HCT116 (cell line): Measurements from ENCODE around the gene RASSF5. TPM values are rescaled to one million over a fixed set of nuclear protein-coding genes. Genes with fewer than 3 reads are reported as not detected.

Experiments used
- ATAC-seq: fragments of 200-7000 bp; cut with Tn5 transposase; 2 replicates; pipeline ENCODE4 v1.9.1; 2020; ENCODE audit warnings: mild to moderate bottlenecking, moderate library complexity
- BruUV-seq: library from RNA; stranded (reverse); fragments of 400-500 nt; replicated peaks from 2 replicates; lab custom pipeline; 2021; lab: Mats Ljungman, UMichigan
- CTCF ChIA-PET: fragments of 300-600 bp; sonication (Branson Sonifier 250); formaldehyde crosslinking; loops from one replicate; lab custom pipeline; 2021; ENCODE audit warnings: antibody characterized with exemption; lab: Charles Lee
- POLR2A ChIA-PET: fragments of 300-600, 350-600 bp; sonication (Branson Sonifier 250); formaldehyde crosslinking; loops from one replicate; lab custom pipeline; 2021; ENCODE audit warnings: antibody characterized with exemption; lab: Charles Lee
- RAD21 ChIA-PET, 2 experiments: fragments of 300-600 bp; sonication (Branson Sonifier 250); formaldehyde crosslinking; loops; one replicate each; lab custom pipeline; 2023; ENCODE audit warnings: low total read pairs in 2 of 2; ENCODE audit not compliant: uncharacterized antibody in 2 of 2, unreplicated experiment in 2 of 2, low non-redundant PET in 1 of 2; lab: Charles Lee
- DNase-seq: peaks from one replicate; pipeline ENCODE4 v3.0.0-alpha.2; 2010; ENCODE audit warnings: low read depth, low spot score
- H2AFZ ChIP-seq: fragments of 200-600 bp; shearing (Covaris generic), sonication (generic); 2 replicates; pipeline ENCODE4 v1.6.1; 2017; ENCODE audit warnings: low read depth, mixed run types, mixed read lengths, antibody characterized with exemption, low read length; ENCODE audit not compliant: poor library complexity, severe bottlenecking
- H3K27ac ChIP-seq: 2 replicates; pipeline ENCODE4 v1.5.1; 2012; ENCODE audit warnings: low read depth, low read length
- H3K27me3 ChIP-seq: fragments of 200-600 bp; sonication (generic); 2 replicates; pipeline ENCODE4 v1.6.1; 2016; ENCODE audit warnings: mixed run types, low read length, mixed read lengths; ENCODE audit not compliant: insufficient read depth
- H3K36me3 ChIP-seq, 2 experiments: fragments of 200-500 bp in 1 of 2; fragments of 200-600 bp in 1 of 2; sonication (Bioruptor generic) in 1 of 2; sonication (generic) in 1 of 2; 2 replicates each; pipeline versions ENCODE4 v1.5.1 to v1.6.1; 2014 to 2016; ENCODE audit warnings: low read length in 2 of 2, inconsistent platforms in 1 of 2, mixed read lengths in 1 of 2, mixed run types in 1 of 2; ENCODE audit not compliant: insufficient read depth in 2 of 2, control insufficient read depth in 1 of 2
- H3K4me1 ChIP-seq, 2 experiments: fragments of 200-600 bp in 1 of 2; sonication (generic) in 1 of 2; 2 replicates each; pipeline versions ENCODE4 v1.5.1 to v1.6.1; 2012 to 2017; ENCODE audit warnings: low read length in 2 of 2, inconsistent platforms in 1 of 2, mild to moderate bottlenecking in 1 of 2, mixed read lengths in 1 of 2, mixed run types in 1 of 2, moderate library complexity in 1 of 2; ENCODE audit not compliant: insufficient read depth in 2 of 2, control insufficient read depth in 1 of 2
- H3K4me2 ChIP-seq: fragments of 200-600 bp; sonication (generic); 2 replicates; pipeline ENCODE4 v1.6.1; 2017; ENCODE audit warnings: mixed run types, low read length, mixed read lengths
- H3K4me3 ChIP-seq, 2 experiments: fragments of 200-600 bp in 1 of 2; sonication (generic) in 1 of 2; replicated peaks in 1 of 2; 2 replicates each; pipeline ENCODE4 v1.5.1; 2011 to 2016; ENCODE audit warnings: low read length in 2 of 2, control low read depth in 1 of 2, low read depth in 1 of 2, mild to moderate bottlenecking in 1 of 2, mixed read lengths in 1 of 2, mixed run types in 1 of 2
- H3K79me2 ChIP-seq: fragments of 200-600 bp; sonication (generic); 2 replicates; pipeline ENCODE4 v1.6.1; 2017; ENCODE audit warnings: mild to moderate bottlenecking, mixed run types, low read length, moderate library complexity, mixed read lengths; ENCODE audit not compliant: insufficient read depth
- H3K9ac ChIP-seq: fragments of 200-600 bp; sonication (generic); 2 replicates; pipeline ENCODE4 v1.6.1; 2016; ENCODE audit warnings: low read length, mixed read lengths
- H3K9me2 ChIP-seq: fragments of 200-600 bp; sonication (generic), shearing (Covaris generic); 2 replicates; pipeline ENCODE4 v1.6.1; 2017; ENCODE audit warnings: mixed run types, mild to moderate bottlenecking, moderate library complexity; ENCODE audit not compliant: insufficient read depth
- H3K9me3 ChIP-seq, 2 experiments: fragments of 200-500 bp in 1 of 2; fragments of 200-600 bp in 1 of 2; sonication (Bioruptor generic) in 1 of 2; sonication (generic) in 1 of 2; 2 replicates each; pipeline ENCODE4 v1.6.1; 2014 to 2017; ENCODE audit warnings: low read length in 2 of 2, mixed read lengths in 2 of 2, inconsistent platforms in 1 of 2, low read depth in 1 of 2, mild to moderate bottlenecking in 1 of 2, mixed run types in 1 of 2, moderate library complexity in 1 of 2; ENCODE audit not compliant: control insufficient read depth in 1 of 2, insufficient read depth in 1 of 2
- H4K20me1 ChIP-seq: fragments of 200-600 bp; sonication (generic), shearing (Covaris generic); 2 replicates; pipeline ENCODE4 v1.6.1; 2017; ENCODE audit warnings: mixed run types, mild to moderate bottlenecking, moderate library complexity; ENCODE audit not compliant: insufficient read depth
- intact Hi-C: fragments of 100-400 bp; cut with micrococcal nuclease; formaldehyde crosslinking; loops from 2 replicates; pipeline ENCODE4 v1.10.0; 2022
- total RNA-seq: library from RNA; stranded (reverse); gene quantifications from one replicate; pipeline ENCODE4 v1.2.1, GENCODE V29; 2021; ENCODE audit not compliant: unreplicated experiment
- TF ChIP-seq, protein P1 (sequence below): IDR thresholded peaks from 2 replicates; pipeline ENCODE4 v1.6.1; 2012; ENCODE audit warnings: low read depth

The RASSF5 gene
- total RNA-seq, 1 experiment from 2014 or later, result 5.4 TPM

DNA sequence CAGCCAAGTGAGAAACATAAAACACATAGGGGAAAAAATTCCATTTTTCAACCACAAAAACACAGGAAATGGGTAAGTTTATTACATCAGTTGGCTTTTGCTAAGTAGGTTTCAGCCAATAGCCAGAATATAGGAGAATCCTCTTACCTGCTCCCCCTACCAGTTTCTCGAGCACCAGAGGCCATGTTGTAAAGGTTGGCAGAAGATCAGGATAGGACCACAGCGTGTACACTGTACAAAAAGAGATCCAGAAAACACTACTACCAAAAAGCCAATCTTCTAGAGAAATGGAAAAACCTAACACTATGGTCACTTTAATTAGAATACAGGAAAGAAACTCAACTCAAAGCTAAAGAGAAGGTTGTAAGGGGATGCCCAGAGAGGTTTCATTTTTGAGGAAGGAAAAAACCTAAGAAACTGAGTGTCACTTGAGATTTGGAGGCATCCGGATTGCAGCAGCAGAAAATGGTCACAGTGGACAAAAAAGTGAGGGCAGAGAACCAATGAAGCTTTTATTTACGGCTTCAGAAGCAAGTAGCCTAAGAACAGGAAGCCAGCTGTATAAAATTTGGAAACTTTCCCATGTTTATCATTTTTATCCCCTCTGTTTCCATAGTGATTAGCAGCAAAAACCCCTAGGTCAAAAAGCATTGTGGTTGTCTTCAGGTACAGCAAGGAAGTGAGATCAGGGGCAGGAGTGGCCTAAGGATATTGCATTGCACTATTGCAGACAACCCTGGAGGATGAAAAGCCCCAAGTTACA is 102.1 kb downstream of the RASSF5 start:
- ATAC-seq (no peak), DNase-seq (no peak)
- H3K27me3 ChIP-seq, result no peaks in the 10 kb centered on the region
- TF ChIP-seq, protein P1, sequence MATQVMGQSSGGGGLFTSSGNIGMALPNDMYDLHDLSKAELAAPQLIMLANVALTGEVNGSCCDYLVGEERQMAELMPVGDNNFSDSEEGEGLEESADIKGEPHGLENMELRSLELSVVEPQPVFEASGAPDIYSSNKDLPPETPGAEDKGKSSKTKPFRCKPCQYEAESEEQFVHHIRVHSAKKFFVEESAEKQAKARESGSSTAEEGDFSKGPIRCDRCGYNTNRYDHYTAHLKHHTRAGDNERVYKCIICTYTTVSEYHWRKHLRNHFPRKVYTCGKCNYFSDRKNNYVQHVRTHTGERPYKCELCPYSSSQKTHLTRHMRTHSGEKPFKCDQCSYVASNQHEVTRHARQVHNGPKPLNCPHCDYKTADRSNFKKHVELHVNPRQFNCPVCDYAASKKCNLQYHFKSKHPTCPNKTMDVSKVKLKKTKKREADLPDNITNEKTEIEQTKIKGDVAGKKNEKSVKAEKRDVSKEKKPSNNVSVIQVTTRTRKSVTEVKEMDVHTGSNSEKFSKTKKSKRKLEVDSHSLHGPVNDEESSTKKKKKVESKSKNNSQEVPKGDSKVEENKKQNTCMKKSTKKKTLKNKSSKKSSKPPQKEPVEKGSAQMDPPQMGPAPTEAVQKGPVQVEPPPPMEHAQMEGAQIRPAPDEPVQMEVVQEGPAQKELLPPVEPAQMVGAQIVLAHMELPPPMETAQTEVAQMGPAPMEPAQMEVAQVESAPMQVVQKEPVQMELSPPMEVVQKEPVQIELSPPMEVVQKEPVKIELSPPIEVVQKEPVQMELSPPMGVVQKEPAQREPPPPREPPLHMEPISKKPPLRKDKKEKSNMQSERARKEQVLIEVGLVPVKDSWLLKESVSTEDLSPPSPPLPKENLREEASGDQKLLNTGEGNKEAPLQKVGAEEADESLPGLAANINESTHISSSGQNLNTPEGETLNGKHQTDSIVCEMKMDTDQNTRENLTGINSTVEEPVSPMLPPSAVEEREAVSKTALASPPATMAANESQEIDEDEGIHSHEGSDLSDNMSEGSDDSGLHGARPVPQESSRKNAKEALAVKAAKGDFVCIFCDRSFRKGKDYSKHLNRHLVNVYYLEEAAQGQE, result no peak
- TF ChIP-seq, all 23 proteins: peak for 0
- Histone ChIP-seq H4K20me1 (no peaks in the 10 kb centered on the region), H2AFZ (no peak overlapping the region), H3K9me2 (no peaks in the 10 kb centered on the region), H3K9me3 (no peaks in the 10 kb centered on the region), H3K4me1 (peaks cover 8 to 12% of the 10 kb centered on the region in 2 experiments; a peak in 2 of 4 replicates), H3K36me3 (peaks cover 7 to 18% of the 10 kb centered on the region in 2 experiments; a peak in 2 of 4 replicates), H3K4me3 (no peak overlapping the region), H3K4me2 (no peak overlapping the region), H3K27ac (no peak overlapping the region), H3K79me2 (peaks cover 16% of the 10 kb centered on the region), H3K9ac (no peak overlapping the region)
- CTCF ChIA-PET, result interaction anchor here (0.8 to 6.4 kb wide), 7 partner anchors 54 to 373 kb away, joined by 3 to 44 read pairs (median 4); no protein-coding TSS in a partner anchor
- RAD21 ChIA-PET, result no interaction called here
- BruUV-seq, result no TSS peak
- intact Hi-C loops, result loop anchor here (5.0 kb wide), 1 partner anchor 303 kb away; no protein-coding TSS in a partner anchor
- POLR2A ChIA-PET, result no interaction called here
